Measurements from ENCODE around the gene PRRX2. TPM values are rescaled to one million over a fixed set of nuclear protein-coding genes. Genes with fewer than 3 reads are reported as not detected.

PRRX2 gene
- total RNA-seq, 1 experiment from 2014 or later = 12.7 TPM

DNA sequence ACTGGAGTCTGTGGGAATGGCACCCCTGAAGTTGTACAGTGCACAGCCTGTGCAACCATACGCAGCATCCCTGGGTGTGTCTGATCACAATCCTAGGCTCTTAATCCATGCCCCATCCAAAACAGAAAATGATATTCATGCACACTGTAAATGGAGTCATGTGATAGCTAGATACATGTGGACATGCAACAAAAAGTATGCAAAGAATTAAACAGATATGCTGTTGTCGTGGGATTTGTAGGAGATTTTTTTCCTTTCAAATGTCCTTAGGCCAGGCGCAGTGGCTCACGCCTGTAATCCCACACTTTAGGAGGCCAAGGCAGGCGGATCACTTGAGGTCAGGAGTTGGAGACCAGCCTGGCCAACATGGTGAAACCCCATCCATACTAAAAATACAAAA, 36.1 kb downstream of the PRRX2 start:
- H3K4me1 ChIP-seq (ENCODE audit: insufficient read depth, low read length, poor library complexity, severe bottlenecking) = peaks cover 40% of the 10 kb centered on the region
- H3K27ac ChIP-seq (ENCODE audit: low read depth, low read length, poor library complexity, severe bottlenecking) = no peak overlapping the region
- H3K4me3 ChIP-seq (ENCODE audit: low read depth, low read length, poor library complexity, severe bottlenecking) = no peak overlapping the region
- no TSS peak for BruUV-seq (replicated peaks)
- CTCF ChIA-PET = interaction anchor here (0.6 kb wide), 1 partner anchor 23 kb away, joined by 13 read pairs; no protein-coding TSS in a partner anchor
- H3K36me3 ChIP-seq (ENCODE audit: insufficient read depth, low read length, poor library complexity, severe bottlenecking) = no peaks in the 10 kb centered on the region
- intact Hi-C loops (cut with micrococcal nuclease; ENCODE audit: unreplicated experiment) = no loop called here
- TF ChIP-seq EZH2 (IDR thresholded peaks at IDR 0.05; ENCODE audit: borderline replicate concordance, low read depth, low read length, poor library complexity, severe bottlenecking) = no peak
- TF ChIP-seq, protein P1, sequence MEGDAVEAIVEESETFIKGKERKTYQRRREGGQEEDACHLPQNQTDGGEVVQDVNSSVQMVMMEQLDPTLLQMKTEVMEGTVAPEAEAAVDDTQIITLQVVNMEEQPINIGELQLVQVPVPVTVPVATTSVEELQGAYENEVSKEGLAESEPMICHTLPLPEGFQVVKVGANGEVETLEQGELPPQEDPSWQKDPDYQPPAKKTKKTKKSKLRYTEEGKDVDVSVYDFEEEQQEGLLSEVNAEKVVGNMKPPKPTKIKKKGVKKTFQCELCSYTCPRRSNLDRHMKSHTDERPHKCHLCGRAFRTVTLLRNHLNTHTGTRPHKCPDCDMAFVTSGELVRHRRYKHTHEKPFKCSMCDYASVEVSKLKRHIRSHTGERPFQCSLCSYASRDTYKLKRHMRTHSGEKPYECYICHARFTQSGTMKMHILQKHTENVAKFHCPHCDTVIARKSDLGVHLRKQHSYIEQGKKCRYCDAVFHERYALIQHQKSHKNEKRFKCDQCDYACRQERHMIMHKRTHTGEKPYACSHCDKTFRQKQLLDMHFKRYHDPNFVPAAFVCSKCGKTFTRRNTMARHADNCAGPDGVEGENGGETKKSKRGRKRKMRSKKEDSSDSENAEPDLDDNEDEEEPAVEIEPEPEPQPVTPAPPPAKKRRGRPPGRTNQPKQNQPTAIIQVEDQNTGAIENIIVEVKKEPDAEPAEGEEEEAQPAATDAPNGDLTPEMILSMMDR (conservative IDR thresholded peaks at IDR 0.05; ENCODE audit: low read depth, low read length) = no peak
- no peak for DNase-seq (ENCODE audit: low spot score)
- POLR2A ChIA-PET (ENCODE audit: low non-redundant PET) = no interaction called here
- no peaks in the 10 kb centered on the region for H3K9me3 ChIP-seq (ENCODE audit: low read depth, low read length, poor library complexity, severe bottlenecking)
- no peaks in the 10 kb centered on the region for H3K27me3 ChIP-seq (replicated peaks; ENCODE audit: insufficient read depth, low read depth, low read length, poor library complexity)

DNA sequence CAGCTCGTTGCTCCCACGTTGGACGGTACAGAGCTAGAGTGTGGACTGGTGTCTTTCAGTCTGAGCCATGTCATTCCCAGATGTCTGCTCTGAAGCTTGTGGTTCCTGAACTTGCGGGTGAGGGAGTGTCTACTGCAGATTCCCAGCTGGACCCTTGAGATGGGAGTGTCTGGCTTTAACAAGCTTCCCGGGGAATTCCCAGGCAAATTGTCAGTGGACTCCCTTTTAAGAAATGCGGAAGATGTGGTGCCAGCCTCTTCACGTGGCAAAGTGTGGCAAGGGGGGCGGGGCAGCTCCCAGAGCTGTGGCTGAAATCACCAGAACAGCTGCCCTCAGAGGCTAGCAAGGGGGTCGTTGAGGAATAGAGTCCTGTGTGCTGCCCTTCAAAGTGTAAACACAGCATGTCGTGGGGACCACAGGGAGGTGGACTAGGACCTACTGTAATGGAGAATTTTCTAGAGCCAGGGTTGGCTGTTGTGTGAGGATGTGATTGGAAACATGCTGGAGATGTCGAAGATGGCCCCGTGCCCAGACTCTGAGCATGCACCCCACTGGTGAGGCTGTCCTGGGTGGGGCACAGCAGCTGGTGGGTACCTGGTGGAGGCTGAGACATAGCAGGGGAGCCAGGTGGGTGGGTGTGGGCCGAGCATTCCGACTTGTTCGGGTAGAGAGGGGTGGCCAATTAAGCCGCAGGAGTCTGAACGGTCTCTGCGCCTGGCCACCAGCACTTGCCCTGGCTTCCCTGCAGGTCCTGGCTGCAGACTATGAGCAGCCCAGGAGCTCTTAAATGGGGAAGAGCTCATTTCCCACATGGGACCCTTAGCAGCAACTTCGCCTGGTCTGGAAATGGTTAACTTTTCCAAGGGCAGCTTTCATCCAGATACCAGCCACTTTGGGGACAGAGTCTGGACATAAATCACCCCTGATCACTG, 37.4 kb downstream of the PRRX2 start:
- peaks cover 27% of the 10 kb centered on the region for H3K4me1 ChIP-seq (ENCODE audit: insufficient read depth, low read length, poor library complexity, severe bottlenecking)
- TF ChIP-seq EZH2 (IDR thresholded peaks at IDR 0.05; ENCODE audit: borderline replicate concordance, low read depth, low read length, poor library complexity, severe bottlenecking) = no peak
- TF ChIP-seq, protein P1 (conservative IDR thresholded peaks at IDR 0.05; ENCODE audit: low read depth, low read length) = no peak
- H3K27ac ChIP-seq (ENCODE audit: low read depth, low read length, poor library complexity, severe bottlenecking) = no peak overlapping the region
- intact Hi-C loops (cut with micrococcal nuclease; ENCODE audit: unreplicated experiment) = no loop called here
- H3K4me3 ChIP-seq (ENCODE audit: low read depth, low read length, poor library complexity, severe bottlenecking) = no peak overlapping the region
- POLR2A ChIA-PET (ENCODE audit: low non-redundant PET) = no interaction called here
- DNase-seq (ENCODE audit: low spot score) = no peak
- H3K27me3 ChIP-seq (replicated peaks; ENCODE audit: insufficient read depth, low read depth, low read length, poor library complexity) = no peaks in the 10 kb centered on the region
- CTCF ChIA-PET = interaction anchor here (0.6 kb wide), 1 partner anchor 81 kb away, joined by 9 read pairs; no protein-coding TSS in a partner anchor
- H3K9me3 ChIP-seq (ENCODE audit: low read depth, low read length, poor library complexity, severe bottlenecking) = no peaks in the 10 kb centered on the region
- no TSS peak for BruUV-seq (replicated peaks)
- H3K36me3 ChIP-seq (ENCODE audit: insufficient read depth, low read length, poor library complexity, severe bottlenecking) = no peaks in the 10 kb centered on the region

DNA sequence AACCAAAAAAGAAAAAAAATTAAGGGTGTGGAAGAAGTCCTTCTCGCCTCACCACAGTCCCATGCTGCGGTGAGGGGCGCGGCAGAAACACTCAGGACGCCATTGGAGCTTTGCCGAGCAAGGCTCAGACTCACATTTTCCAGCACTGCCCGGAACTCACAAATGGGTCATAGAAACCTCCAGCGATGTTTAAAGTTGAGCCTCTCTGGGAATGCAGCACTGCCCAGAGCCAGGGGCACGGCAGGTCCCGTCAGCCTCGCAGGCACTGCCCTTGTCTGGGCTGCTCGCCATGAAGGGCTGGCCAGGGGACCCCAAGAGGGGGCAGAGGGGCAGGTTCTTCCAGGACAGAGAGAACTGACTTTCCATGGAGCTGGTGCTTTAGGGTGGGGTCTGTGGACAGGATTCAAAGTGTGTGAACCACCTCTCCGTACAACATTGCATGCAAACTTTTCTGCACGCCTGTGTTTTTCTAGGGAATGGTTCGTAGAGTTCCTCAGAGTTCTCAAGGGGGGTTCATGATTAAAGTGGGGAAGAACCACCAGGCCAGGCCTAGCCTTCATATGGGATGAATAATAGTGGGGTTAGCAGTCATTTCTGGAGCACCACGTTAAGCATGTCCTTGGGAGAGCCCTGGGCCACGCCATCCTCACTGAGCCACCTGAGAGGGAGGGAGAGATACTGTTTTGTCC, 38.4 kb downstream of the PRRX2 start:
- ChIA-PET CTCF (no interaction called here), POLR2A (ENCODE audit: low non-redundant PET) (no interaction called here)
- peaks cover 19% of the 10 kb centered on the region for H3K4me1 ChIP-seq (ENCODE audit: insufficient read depth, low read length, poor library complexity, severe bottlenecking)
- H3K27ac ChIP-seq (ENCODE audit: low read depth, low read length, poor library complexity, severe bottlenecking) = no peak overlapping the region
- H3K36me3 ChIP-seq (ENCODE audit: insufficient read depth, low read length, poor library complexity, severe bottlenecking) = no peaks in the 10 kb centered on the region
- no peak for TF ChIP-seq EZH2 (IDR thresholded peaks at IDR 0.05; ENCODE audit: borderline replicate concordance, low read depth, low read length, poor library complexity, severe bottlenecking)
- TF ChIP-seq, protein P1 (conservative IDR thresholded peaks at IDR 0.05; ENCODE audit: low read depth, low read length) = no peak
- H3K9me3 ChIP-seq (ENCODE audit: low read depth, low read length, poor library complexity, severe bottlenecking) = no peaks in the 10 kb centered on the region
- DNase-seq (ENCODE audit: low spot score) = no peak
- H3K4me3 ChIP-seq (ENCODE audit: low read depth, low read length, poor library complexity, severe bottlenecking) = no peak overlapping the region
- H3K27me3 ChIP-seq (replicated peaks; ENCODE audit: insufficient read depth, low read depth, low read length, poor library complexity) = no peaks in the 10 kb centered on the region
- no TSS peak for BruUV-seq (replicated peaks)
- intact Hi-C loops (cut with micrococcal nuclease; ENCODE audit: unreplicated experiment) = no loop called here
